Loucy (cell line): Measurements from ENCODE around the gene CDKL1.

Experiments used
- EZH2phosphoT487 ChIP-seq: fragments of 200-600 bp; IDR thresholded peaks from 2 replicates; pipeline ENCODE4 v1.6.1; 2018; ENCODE audit warnings: antibody characterized with exemption, mild to moderate bottlenecking, moderate library complexity, borderline replicate concordance
- TF ChIP-seq, protein P1 (sequence below): fragments of 200-600 bp; sonication (generic); conservative IDR thresholded peaks from 2 replicates; pipeline ENCODE4 v1.5.1; 2014; ENCODE audit warnings: mild to moderate bottlenecking, antibody characterized with exemption, low read length

DNA sequence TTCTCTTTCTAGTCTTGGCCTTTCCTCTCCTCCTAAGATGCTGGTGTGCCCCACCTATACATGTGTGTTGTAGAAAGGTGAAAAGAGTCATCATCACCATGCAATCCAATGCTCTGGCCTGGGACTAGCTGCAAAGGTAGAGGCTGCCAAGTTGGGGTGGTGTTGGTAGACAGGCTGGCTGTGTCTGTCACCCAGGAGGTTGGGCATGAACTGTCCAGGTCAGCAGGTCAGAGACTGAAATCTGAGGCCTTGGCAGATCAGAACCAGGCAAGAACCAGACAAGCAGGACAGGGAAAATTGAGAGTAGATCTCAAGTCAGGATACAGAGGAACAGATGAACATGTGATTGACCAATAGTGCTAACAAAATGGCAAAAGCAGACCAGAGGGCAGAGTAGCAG, 110.8 kb downstream of the CDKL1 start:
- TF ChIP-seq, protein P1, sequence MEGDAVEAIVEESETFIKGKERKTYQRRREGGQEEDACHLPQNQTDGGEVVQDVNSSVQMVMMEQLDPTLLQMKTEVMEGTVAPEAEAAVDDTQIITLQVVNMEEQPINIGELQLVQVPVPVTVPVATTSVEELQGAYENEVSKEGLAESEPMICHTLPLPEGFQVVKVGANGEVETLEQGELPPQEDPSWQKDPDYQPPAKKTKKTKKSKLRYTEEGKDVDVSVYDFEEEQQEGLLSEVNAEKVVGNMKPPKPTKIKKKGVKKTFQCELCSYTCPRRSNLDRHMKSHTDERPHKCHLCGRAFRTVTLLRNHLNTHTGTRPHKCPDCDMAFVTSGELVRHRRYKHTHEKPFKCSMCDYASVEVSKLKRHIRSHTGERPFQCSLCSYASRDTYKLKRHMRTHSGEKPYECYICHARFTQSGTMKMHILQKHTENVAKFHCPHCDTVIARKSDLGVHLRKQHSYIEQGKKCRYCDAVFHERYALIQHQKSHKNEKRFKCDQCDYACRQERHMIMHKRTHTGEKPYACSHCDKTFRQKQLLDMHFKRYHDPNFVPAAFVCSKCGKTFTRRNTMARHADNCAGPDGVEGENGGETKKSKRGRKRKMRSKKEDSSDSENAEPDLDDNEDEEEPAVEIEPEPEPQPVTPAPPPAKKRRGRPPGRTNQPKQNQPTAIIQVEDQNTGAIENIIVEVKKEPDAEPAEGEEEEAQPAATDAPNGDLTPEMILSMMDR: no peak
- TF ChIP-seq EZH2phosphoT487: no peak
